Activated CD4-positive, alpha-beta T cell treated with anti-CD3 and anti-CD28 coated beads, Interleukin-2, amount 50 U/mL, for 1 hour (primary cell): ENCODE measurements around the gene MAML3.

Experiments used
- DNase-seq: peaks from one replicate; pipeline ENCODE4 v3.0.0-alpha.2; 2020

MAML3 gene

DNA sequence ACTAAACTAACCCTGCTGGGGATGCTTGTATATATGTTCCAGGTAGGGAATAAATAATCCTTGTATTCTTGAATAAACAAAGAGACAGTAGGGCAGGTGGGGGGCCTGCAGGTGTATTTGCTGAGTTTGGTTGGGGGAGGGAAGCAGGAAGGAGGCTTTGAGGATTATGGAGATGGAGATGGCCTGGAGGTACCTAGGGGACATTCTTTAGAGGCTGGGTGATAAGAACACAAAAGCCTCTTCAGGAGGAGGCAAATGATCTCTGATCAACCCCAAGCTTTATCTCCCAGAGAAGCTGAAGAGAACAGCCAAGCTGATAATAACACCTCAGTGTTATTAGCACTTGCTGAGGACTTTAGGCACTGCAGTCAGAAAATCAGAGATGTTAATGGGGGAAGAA is 300.7 kb downstream of the MAML3 start:
- DNase-seq: no peak

DNA sequence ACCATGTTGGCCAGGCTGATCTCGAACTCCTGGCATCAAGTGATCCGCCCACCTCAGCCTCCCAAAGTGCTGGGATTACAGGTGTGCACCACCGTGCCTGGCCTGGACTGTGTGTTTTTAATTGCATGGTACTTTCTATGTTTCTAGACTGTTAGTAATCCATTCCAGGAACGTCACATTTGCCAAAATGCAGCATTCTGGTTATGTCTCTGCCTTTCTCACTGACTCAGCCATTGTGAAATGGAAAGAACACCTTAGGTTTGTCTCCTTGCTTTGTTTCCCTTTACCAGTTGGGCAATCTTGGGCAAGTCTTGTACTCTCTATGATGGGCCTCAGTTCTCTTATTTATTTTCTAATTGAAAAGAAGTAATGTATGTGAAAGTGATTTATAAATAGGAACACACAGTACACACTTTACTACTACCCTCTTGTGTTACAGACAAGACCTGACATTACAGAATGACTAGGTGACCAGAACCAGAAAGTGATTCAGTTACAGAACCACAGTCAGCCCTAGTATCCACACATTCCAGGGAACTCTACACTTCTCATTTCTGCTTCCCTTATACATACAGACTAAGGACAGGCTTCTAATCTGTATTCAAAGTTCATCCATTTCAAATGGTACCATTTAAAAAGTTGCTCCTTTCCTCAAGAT is 301.2 kb downstream of the MAML3 start:
- DNase-seq: no peak

DNA sequence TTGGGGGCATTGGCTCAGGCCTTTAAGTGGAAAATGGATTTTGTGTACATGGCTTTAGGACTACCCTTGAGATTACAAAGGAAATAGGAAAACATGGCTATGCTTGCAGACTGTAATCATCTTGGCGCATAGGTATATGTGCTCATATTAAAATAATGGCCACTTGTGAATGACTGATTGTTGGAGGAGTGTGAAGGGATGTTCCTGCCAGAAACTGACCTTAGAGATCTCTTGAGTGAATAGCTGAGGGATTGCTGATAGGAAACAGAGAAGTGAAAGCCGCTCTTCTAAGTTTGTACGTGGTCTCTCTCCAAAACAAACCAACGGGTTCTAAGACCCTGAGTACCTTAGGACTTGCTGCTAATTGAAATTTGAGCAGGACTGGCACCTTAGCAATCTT is 302.3 kb downstream of the MAML3 start:
- DNase-seq: no peak

DNA sequence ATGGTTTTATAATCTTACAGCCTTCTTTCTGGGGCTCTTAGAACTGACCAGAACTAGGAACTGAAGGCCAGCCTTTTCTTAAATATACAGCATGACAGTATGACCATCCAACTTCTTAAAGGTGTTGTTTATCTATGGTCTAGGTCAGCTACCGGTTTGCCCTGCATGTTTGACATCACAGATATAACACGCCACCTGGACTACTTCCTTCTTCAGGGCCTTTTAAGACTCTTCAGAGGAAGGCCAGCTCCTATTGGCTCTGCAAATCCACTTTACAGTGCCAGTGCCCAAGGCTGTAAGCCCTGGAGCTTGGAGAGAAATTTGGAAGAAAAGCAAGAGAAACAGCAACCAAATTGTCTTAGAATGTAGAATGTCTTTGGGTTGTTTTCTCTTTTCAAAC is 302.9 kb downstream of the MAML3 start:
- no peak for DNase-seq

DNA sequence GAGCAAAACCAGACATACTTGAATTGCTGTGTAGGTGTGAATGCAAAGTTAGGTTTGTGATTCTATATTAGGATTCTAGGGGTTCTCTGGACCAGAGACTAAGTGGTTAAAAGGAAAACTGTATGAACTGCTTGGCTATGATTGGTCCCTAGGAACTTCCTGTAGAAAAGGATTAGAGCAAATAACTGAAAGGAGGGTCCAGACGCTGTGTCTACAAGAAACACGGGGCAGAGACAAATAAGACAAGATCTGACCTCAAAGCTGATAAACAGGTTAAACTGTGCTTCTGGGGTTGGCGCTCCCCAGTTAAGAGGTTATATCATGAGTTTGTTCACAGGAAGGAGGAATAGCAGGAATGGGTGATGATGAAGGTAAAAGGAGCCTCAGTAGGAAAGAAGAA is 304.8 kb downstream of the MAML3 start:
- DNase-seq: no peak

DNA sequence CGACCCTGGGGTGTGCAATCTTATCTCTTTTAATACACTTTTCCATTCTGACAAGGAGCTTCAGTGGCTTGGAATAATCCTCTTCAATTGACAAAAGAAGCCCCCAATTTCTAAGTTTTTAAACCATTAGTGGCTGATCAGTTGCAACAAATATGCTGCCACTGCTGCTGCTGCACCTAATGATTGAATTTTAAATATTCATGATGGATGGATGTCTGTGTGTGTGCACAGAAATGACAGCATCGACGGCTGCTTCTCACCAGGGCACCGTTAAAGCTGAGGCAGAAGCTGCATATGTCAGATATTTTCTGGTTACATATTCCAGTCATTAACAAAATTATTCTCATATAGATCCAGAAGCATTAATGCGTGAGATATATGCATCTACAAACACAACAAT is 306.0 kb downstream of the MAML3 start:
- no peak for DNase-seq

DNA sequence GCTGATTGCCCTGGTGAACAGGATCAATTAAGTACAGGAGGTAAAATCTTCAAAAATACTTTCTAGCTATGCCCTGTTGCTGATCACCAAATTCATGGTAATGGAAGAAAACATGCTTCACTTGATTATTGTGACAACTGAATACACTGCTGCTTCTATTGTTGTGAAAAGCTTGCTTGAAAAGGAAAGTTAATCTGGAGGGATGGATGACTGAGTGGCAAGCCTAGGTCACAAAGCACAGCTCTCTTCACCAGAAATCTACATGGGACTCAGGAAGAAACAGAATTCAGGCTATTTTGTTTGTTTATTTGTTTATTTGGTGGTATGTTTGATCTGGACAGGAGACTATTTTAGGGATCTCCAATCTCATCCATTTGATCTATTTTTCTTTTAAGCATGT is 306.4 kb downstream of the MAML3 start:
- DNase-seq: no peak

DNA sequence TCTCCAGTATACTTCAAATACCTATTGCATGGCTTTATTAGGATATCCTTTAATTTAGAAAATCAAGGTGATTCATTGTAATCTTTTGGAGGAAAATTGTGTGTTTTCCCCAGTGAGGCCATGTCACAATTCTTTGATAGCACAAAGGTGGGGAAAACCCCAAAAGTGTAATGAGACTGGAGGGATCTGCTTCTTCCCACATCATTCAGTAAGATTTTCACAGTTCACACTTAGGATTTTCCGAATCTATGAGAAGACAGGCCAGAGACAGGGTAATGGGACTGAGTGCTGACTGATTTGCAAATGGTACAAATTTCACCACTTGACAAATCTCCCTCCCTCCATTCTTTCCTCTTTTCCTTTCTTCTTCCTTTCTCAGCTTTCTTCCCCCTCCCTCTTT is 307.2 kb downstream of the MAML3 start:
- DNase-seq: no peak

DNA sequence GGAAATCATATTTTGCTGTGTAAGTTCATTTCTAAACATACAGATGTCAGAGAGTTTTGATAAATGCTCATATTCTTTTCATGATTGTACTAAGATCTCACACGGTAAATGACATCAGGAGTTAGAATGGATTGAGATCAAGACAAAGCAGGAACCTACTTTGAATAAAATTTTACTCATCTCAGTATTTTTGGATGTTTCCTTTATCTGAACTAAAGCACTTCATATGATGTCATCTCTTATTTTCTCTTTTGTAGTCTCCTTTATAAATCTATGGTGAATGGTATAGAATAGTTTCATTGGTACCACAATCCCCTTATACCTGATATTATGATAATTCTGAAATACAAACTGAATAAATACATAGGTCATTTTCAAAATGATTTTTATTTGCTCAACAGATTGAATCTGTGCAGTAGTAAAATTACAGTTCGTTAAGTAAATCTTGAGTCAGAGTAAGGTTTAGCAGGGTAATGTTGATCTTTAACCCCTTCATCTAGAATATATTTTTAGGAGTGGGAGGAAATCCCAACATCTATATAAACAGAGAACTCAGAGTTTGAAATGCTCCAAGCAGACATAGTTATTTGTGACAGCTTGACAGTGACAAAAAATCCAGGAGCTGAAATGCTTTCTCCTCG is 308.4 kb downstream of the MAML3 start:
- no peak for DNase-seq

DNA sequence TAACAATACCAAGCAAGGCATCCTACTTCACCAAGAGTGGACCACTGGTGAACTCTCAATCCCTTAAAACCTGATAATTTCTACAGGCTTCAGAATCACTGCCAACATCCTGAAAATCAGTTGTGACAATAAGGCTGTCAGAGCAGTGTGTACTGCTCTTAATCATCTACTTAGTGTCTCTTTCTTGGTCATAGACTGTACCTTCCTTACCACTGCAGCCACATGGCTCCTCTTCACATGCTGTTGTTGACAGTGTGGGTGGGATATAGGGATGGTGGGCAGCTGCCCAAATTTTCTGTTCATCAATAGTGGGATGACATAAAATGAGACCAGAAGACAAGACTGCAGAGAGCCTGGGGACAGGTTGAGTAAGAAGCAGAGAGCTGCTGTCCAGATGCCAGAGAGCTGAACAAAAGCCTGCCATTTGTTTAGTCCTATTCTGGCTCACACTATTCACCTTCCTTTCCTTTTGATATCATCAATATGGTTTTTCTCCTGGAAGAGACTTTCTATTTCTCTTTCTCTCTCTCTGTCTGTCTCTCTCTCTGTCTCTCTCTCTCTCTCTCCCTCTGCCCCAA is 309.4 kb downstream of the MAML3 start:
- no peak for DNase-seq

DNA sequence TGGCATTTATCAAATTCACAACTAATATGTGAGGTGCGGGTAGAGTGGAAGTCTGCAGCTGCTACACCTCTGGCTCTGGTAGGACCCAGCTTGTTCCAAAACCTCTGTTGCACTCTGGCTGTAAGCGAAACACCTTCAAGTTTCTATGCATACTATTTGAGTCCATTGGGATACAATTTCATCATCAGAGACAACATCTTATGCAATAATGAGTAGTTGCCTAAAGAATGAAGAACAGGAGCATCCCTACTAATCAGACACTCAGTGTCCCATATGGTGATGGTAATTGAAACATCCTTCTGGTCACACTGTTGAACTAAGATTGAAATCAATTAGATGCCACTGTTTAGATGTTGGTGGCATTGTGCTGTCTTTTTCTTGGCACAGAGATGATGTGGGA is 309.9 kb downstream of the MAML3 start:
- no peak for DNase-seq

DNA sequence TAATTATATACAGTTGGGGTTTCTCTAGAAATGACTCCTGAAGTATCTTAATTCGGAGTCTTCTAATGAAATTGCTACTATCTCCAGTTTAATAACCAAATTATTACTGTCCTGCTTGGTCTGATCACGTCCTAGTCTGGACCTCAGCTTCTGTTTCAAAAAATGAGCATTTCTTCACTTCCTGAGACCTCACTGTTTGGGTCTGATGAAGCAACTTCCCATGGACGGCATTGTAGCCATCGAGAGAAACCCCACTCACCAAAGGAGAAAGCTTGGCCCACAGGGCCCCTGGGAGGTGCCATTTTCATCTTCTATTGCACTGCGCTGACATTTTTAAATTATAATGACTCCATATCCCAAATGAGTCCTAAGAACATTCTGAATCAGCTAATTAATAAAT is 310.3 kb downstream of the MAML3 start:
- no peak for DNase-seq

DNA sequence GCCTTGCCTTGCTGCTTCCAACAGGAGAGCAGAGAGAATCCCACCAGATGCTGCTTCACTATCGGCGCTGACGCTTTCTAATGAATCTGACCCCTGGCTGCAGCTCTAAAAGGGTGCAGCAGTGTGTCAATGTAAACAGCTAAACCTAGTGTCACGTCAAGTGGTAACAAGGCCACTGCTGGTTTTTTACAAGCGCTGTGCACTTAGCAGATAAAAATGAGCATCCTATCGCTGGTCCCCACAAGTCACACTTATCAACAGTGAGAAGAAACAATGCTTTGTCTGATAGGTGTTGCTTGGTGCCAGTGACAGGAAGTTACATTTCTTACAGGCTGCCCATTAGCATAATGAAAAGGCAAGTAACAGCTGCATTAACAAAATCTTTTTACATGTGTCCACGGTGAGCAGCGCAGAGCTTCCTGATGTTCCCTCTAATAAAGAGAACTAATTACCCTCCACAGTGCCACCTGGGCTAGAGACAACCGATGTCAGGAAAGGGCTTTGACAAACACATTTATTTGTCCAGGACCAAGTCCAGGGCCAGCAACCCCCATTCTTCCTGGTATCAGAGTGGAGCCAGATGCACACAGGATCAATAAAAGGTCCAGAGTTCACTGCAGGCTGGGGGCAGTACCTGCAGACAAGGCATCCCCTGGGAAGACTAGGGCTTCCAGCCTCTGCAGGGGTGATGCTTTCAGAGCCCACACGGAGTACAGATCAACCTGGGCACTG is 312.4 kb downstream of the MAML3 start:
- DNase-seq: no peak

DNA sequence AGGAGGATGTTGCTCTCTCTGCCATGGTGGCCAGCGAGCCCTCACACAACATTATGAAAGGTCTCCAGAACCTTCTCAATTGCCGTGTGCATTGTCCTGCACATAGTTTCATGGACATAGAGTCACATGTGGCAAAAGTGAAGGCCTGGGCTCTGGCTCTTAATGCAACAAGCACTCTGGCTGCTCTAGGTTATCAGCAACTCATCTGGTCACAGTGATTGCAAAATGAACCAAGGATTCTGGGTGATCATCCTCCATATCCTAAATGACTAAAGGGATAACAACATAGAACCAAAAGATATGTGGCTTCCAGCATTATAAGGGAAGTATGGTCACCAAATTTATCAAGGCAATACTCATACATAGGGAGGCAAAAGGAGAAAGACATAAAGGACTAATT is 313.2 kb downstream of the MAML3 start:
- no peak for DNase-seq

DNA sequence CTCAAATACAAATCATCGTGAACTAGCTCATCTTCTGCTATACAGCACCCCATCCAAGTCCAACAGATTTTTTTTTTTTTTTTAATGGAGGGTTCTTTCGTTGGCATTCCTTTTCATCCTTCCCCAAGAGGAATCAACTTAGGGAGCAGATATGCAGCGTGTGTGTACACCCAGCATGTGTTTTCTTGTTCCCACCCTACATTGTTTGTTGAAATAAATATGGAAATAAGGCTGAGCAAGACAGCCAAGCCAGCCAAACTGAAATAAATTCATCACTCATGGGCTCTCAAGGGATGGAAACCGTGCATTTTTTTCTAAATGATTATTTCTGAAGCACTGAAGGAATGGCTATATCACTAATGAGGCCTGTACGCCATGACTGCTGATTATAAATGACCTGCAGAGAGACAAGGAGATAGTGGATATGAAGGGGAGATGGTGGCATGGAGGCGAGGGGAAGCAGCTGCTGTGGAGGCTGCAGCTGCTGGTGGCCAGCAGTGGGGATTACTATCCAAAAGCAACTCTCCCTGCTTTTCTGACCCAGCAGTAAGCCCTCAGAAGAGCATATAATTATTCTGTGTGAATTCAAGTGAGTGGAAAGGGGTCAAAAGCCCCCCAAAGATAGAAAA is 314.5 kb downstream of the MAML3 start:
- no peak for DNase-seq

DNA sequence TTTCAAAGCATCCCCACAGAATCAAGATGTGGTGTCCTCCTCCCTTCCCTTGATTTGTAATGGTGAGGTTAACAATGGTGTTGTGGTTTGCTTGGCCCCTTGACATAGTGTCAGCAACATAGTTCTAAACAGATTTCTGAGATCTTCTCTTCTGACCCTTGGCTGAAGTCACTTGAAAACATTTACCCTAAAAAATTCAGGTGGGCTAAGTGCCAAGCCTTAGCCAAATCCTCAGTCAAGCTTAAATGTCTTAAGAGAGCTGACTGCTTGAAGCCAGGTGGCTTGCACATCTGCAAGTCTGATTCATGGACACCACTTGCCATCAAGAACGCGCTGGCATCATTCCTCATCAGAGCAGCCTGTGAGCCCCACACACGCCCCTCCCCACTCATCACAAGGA is 315.2 kb downstream of the MAML3 start:
- no peak for DNase-seq

DNA sequence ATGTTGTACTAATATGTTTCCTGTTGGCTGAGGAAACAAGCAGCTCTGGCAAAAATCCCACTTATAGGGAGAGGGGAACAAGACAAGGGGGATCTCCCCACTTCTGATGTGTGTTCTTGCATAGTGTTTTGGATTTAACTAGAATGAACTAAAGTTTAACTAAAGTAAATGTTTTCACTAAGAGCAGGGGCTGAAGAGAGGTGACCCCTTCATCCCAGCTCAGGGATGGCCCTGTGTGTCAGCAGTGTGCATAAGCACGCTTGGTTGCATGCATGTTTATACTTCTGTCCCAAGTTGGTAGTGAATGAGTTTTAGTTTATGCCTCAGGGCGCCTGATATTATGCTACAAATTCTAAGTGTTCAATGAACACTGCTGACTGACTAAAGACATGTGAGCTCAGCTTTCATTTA is 319.0 kb downstream of the MAML3 start:
- no peak for DNase-seq

DNA sequence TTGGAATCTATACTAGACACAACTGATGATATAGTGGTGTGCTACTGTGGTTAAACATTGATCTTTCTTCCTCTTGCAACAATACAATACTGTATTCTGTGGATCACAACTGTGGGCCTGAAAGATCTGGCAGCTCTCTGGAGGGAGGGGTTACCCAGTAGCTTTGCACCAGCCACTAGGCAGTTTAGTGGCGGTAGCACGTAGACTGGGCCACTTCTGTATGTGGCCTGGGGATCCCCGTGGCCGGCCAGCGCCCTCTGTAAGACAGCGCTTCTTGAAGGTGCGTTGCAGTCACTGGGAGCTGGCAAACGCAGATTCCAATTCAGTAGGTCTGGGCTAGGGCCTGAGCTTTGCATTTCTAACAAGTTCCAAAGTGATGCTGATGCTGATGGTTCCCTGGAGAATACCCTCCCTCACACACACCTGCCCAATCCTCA is 319.7 kb downstream of the MAML3 start:
- no peak for DNase-seq

DNA sequence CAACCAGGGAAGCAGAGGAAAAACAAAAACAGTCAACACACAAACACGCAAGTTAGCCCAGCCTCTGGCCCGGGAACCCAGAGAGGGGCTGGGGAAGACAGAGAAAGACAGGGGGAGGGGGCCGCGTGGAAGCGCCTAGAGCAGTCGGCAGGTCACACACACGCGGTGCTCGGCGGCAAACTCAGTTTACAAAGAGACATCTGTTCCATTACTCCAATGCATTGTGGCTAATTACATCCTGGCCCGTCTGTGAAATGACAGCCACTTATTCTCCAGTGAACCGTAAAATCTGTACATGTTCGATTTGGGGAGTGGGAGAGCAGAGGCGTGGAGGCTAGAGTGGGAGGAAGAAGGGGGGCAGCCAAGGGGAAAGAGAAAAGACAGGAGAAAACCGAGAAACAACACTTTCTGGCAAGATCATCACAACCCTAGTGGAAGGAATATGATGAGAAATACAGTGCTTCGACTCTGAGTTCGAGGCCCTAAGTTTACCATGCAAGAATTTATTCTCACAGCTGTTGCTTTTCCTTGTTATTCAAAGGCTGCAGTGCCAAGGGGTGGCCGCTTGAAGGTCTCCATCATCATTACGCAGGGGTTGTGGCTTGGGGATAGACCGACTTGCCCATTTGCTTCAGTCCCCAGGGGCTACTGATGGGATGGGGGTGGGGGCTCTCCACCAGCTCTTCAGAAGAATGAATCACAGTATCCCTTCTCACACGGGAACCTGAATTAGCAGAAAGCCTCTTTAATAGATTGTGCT is 320.7 kb downstream of the MAML3 start:
- no peak for DNase-seq

DNA sequence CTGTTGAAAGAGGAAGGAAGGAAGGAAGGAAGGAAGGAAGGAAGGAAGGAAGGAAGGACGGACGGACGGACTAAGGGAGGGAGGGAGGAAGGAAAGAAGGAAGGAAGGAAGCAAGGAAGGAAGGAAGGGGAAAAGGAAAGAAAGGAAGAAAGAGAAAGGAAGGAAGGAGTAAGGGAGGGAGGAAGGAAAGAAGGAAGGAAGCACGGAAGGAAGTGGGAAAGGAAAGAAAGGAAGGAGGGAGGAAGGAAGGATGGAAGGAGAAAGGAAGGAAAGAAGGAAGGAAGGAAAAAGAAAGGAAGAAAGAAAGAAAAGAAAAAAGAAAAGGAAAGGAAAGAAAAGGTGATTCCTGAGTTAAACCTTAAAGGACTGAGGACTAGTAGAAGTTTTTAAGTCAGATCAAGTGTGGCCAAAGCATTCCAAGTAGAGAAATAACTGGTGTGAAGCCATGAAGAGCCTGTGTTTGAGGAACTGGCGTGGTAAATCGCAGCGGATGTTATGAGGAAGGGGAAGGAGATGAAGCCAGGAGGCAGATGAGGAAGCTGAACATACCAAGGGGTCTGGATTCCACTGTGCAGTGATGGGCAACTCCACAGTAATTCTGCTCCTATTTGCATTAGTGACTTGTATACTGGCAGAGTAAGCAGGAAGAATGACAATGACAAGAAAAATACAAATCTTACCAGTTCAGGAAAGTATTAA is 324.9 kb downstream of the MAML3 start:
- no peak for DNase-seq

DNA sequence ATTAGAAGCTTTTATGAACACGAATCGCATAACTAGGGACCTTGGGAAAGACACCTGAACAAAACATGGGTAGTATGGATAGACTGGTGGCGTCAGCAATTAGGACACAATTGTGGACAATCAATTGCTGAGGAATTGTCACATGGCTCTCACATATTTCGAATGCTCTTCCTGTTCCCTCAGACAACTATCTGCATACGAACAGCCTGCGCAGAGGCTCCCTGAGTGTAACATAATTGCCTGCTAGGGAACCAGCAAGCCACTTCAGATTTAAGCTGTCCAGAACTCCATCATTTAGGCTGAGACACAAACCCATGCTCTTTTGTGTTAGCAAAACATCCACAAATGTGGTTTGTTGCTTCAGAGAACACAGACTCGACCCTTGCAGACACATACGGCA is 327.6 kb downstream of the MAML3 start:
- DNase-seq: no peak

DNA sequence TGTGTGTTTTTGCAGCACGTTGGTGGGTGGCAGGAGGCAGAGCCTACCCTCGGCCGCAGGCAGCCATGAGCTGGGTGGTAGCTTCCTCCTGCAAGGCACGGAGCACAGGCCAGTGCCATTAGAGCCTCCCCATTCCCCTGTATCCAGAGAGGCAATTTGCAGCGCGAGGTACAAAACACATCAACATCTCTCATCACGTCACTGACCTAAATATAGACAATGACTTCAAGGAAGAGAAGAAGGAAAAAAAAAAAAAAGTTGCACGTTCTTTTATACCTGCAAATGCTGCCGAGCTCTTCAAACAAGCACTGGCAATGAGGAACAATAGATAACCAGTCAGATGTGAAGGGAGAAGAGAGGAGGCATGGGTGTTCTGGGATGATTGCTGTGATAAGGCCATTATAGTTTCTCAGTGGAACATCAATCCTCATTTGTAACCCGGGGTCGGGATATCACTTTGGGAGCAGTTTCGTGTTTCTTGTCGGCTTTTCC is 328.4 kb downstream of the MAML3 start:
- DNase-seq: no peak
